ENCODE data around the gene PXMP4.

- TF ChIP-seq, protein P1, sequence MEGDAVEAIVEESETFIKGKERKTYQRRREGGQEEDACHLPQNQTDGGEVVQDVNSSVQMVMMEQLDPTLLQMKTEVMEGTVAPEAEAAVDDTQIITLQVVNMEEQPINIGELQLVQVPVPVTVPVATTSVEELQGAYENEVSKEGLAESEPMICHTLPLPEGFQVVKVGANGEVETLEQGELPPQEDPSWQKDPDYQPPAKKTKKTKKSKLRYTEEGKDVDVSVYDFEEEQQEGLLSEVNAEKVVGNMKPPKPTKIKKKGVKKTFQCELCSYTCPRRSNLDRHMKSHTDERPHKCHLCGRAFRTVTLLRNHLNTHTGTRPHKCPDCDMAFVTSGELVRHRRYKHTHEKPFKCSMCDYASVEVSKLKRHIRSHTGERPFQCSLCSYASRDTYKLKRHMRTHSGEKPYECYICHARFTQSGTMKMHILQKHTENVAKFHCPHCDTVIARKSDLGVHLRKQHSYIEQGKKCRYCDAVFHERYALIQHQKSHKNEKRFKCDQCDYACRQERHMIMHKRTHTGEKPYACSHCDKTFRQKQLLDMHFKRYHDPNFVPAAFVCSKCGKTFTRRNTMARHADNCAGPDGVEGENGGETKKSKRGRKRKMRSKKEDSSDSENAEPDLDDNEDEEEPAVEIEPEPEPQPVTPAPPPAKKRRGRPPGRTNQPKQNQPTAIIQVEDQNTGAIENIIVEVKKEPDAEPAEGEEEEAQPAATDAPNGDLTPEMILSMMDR (conservative IDR thresholded peaks at IDR 0.05), result no peak
- no peak for TF ChIP-seq ZFX (IDR thresholded peaks at IDR 0.05)
Observed at GRCh38 chr20:33727806-33728205, 7.7 kb upstream of the PXMP4 start.

All from C4-2B (cell line).